Measurements from ENCODE around the gene ABCC6. TPM values are rescaled to one million over a fixed set of nuclear protein-coding genes. Genes with fewer than 3 reads are reported as not detected.
"Not testable (repeated sequence)": the region's sequence is repeated elsewhere in the genome, so short reads cannot be mapped to it uniquely, and the experiment has no call there.

ABCC6 gene
- 100 to 1,000 TPM in 3 of 6 experiments, 10 to 100 TPM in 3; 54.9 to 115 (median 97.1) TPM for total RNA-seq
- long read RNA-seq, full-length matches to known transcripts: 5 of 15 reads
- long read RNA-seq, partial matches to known transcripts: 5 of 15 reads
- long read RNA-seq, other reads (novel, unspliced or antisense): 5 of 15 reads

GRCh38 chr16:16222850-16223661 lies at the start of gene ABCC6:
TSS of gene ABCC6 (minus strand) at chr16:16223494. CDS start at chr16:16223434, 60 bp downstream.
- ATAC-seq: peak; percentile 91 to 97 (median 94)
- DNase-seq; H3K27me3 ChIP-seq; intact Hi-C loops (cut with DNase I); H3K4me1 ChIP-seq; H3K9me3 ChIP-seq; H3K36me3 ChIP-seq: not testable (repeated sequence)
- 1% methylated on average over 4 of the region's 38 CpGs for WGBS (ENCODE audit: insufficient coverage, low coverage, low lambda C conversion rate, missing lambda C conversion rate)
- Histone ChIP-seq H3K4me3 (peak within 1 kb of the TSS; percentile 21 to 47 (median 43)), H3K27ac (peak within 1 kb of the TSS; percentile 38 to 84 (median 80))

- H3K9me3 ChIP-seq; intact Hi-C loops (cut with DNase I); DNase-seq; H3K36me3 ChIP-seq; H3K27me3 ChIP-seq; H3K4me1 ChIP-seq; H3K4me3 ChIP-seq: not testable (repeated sequence)
- WGBS (ENCODE audit: insufficient coverage, low coverage, low lambda C conversion rate, missing lambda C conversion rate): 0% methylated on average over 1 of the region's 14 CpGs
- peak; percentile 94 to 99 (median 98) for ATAC-seq
- peak overlapping the region in 1 of 3 donors; percentile 62 for H3K27ac ChIP-seq
Observed at GRCh38 chr16:16272573-16273221, 49.4 kb upstream of the ABCC6 start.

- WGBS (ENCODE audit: insufficient coverage, low coverage, low lambda C conversion rate, missing lambda C conversion rate): no CpG with 5 or more reads among the region's 8 CpGs
- intact Hi-C loops (cut with DNase I); H3K36me3 ChIP-seq; H3K27me3 ChIP-seq; H3K9me3 ChIP-seq; ATAC-seq; H3K4me3 ChIP-seq; H3K4me1 ChIP-seq; H3K27ac ChIP-seq; DNase-seq: not testable (repeated sequence)
Observed at GRCh38 chr16:16271658-16272057, 48.4 kb upstream of the ABCC6 start.

- WGBS (ENCODE audit: insufficient coverage, low coverage, low lambda C conversion rate, missing lambda C conversion rate): 75% methylated on average over 1 of the region's 10 CpGs
- DNase-seq; H3K4me1 ChIP-seq; ATAC-seq; H3K27ac ChIP-seq; H3K4me3 ChIP-seq; H3K9me3 ChIP-seq; H3K36me3 ChIP-seq; H3K27me3 ChIP-seq; intact Hi-C loops (cut with DNase I): not testable (repeated sequence)
Observed at GRCh38 chr16:16268185-16268808, 45.0 kb upstream of the ABCC6 start.

GRCh38 chr16:16267708-16268107 lies 44.4 kb upstream of the ABCC6 start:
- intact Hi-C loops (cut with DNase I); H3K4me1 ChIP-seq; ATAC-seq; H3K4me3 ChIP-seq; DNase-seq; H3K36me3 ChIP-seq; H3K9me3 ChIP-seq; H3K27ac ChIP-seq; H3K27me3 ChIP-seq: not testable (repeated sequence)
- no CpG with 5 or more reads among the region's 3 CpGs for WGBS (ENCODE audit: insufficient coverage, low coverage, low lambda C conversion rate, missing lambda C conversion rate)

GRCh38 chr16:16265044-16265443 lies 41.8 kb upstream of the ABCC6 start:
- H3K27ac ChIP-seq; intact Hi-C loops (cut with DNase I): not testable (repeated sequence)
- WGBS (ENCODE audit: insufficient coverage, low coverage, low lambda C conversion rate, missing lambda C conversion rate): 85% methylated on average over 7 of the region's 9 CpGs

GRCh38 chr16:16263947-16264346 lies 40.7 kb upstream of the ABCC6 start:
- no CpG with 5 or more reads among the region's 2 CpGs for WGBS (ENCODE audit: insufficient coverage, low coverage, low lambda C conversion rate, missing lambda C conversion rate)
- peak in 1 of 4 donors; percentile 25 for ATAC-seq

More at GRCh38 chr16:16265044-16265443, 41.8 kb upstream of the ABCC6 start:
- H3K9me3 ChIP-seq, H3K36me3 ChIP-seq, H3K4me1 ChIP-seq, ATAC-seq, DNase-seq, H3K27me3 ChIP-seq, H3K4me3 ChIP-seq: not testable (repeated sequence)

GRCh38 chr16:16262954-16263555 lies 39.8 kb upstream of the ABCC6 start:
- DNase-seq; H3K36me3 ChIP-seq; H3K27me3 ChIP-seq; H3K27ac ChIP-seq; H3K4me1 ChIP-seq; intact Hi-C loops (cut with DNase I); H3K4me3 ChIP-seq; H3K9me3 ChIP-seq: not testable (repeated sequence)
- peak in 3 of 4 donors; percentile 13 to 62 (median 58) for ATAC-seq
- WGBS (ENCODE audit: insufficient coverage, low coverage, low lambda C conversion rate, missing lambda C conversion rate): 27% methylated on average over 3 of the region's 15 CpGs

More at GRCh38 chr16:16263947-16264346, 40.7 kb upstream of the ABCC6 start:
- intact Hi-C loops (cut with DNase I); H3K27me3 ChIP-seq; H3K36me3 ChIP-seq; DNase-seq; H3K4me3 ChIP-seq; H3K27ac ChIP-seq; H3K9me3 ChIP-seq; H3K4me1 ChIP-seq: not testable (repeated sequence)

GRCh38 chr16:16259971-16260370 lies 36.7 kb upstream of the ABCC6 start:
- H3K4me3 ChIP-seq; H3K27me3 ChIP-seq; intact Hi-C loops (cut with DNase I); H3K36me3 ChIP-seq; DNase-seq; ATAC-seq; H3K4me1 ChIP-seq; H3K9me3 ChIP-seq; H3K27ac ChIP-seq: not testable (repeated sequence)
- no CpG with 5 or more reads among the region's 4 CpGs for WGBS (ENCODE audit: insufficient coverage, low coverage, low lambda C conversion rate, missing lambda C conversion rate)

- H3K36me3 ChIP-seq; intact Hi-C loops (cut with DNase I); H3K4me3 ChIP-seq; H3K4me1 ChIP-seq; H3K9me3 ChIP-seq; H3K27ac ChIP-seq; H3K27me3 ChIP-seq: not testable (repeated sequence)
- ATAC-seq (peak; percentile 18 to 60 (median 26)), DNase-seq (peak in 1 of 3 donors; percentile 35)
- 78% methylated on average over 5 of the region's 7 CpGs for WGBS (ENCODE audit: insufficient coverage, low coverage, low lambda C conversion rate, missing lambda C conversion rate)
Observed at GRCh38 chr16:16258822-16259221, 35.5 kb upstream of the ABCC6 start.
